Measurements from ENCODE around the gene JMJD1C.

- TF ChIP-seq CTCF (IDR thresholded peaks at IDR 0.05) (no peak), POLR2A (IDR thresholded peaks at IDR 0.05) (no peak)
Measured at GRCh38 chr10:63489838-63490237, 24.1 kb upstream of the JMJD1C start.
